PFSK-1 (cell line): ENCODE data around the gene TOE1.

ENCODE experiments used
- FOXP2 ChIP-seq: optimal IDR thresholded peaks from 2 replicates; pipeline ENCODE3; 2011; ENCODE audit warnings: borderline replicate concordance, control low read depth, inconsistent platforms; ENCODE audit not compliant: insufficient read depth; ENCODE audit errors: extremely low read length, extremely low read depth
- POLR2AphosphoS5 ChIP-seq: IDR thresholded peaks from 2 replicates; pipeline ENCODE4 v1.6.1; 2012; ENCODE audit warnings: low read depth, mild to moderate bottlenecking, control low read depth, low read length, moderate library complexity
- REST ChIP-seq, 2 experiments: IDR thresholded peaks; 2 replicates each; pipeline versions ENCODE4 v1.6.1 to v1.8.0; 2011 to 2012; ENCODE audit warnings: low read depth in 2 of 2, low read length in 2 of 2, control low read depth in 1 of 2, inconsistent platforms in 1 of 2, mild to moderate bottlenecking in 1 of 2, moderate library complexity in 1 of 2; ENCODE audit not compliant: insufficient read depth in 1 of 2
- SIN3A ChIP-seq: IDR thresholded peaks from 2 replicates; pipeline ENCODE4 v1.6.1; 2012; ENCODE audit warnings: mild to moderate bottlenecking, low read length, moderate library complexity, borderline replicate concordance; ENCODE audit not compliant: insufficient read depth
- TAF1 ChIP-seq: IDR thresholded peaks from 2 replicates; pipeline ENCODE4 v1.6.1; 2012; ENCODE audit warnings: low read length, control low read depth, borderline replicate concordance; ENCODE audit not compliant: insufficient read depth

The TOE1 gene

DNA sequence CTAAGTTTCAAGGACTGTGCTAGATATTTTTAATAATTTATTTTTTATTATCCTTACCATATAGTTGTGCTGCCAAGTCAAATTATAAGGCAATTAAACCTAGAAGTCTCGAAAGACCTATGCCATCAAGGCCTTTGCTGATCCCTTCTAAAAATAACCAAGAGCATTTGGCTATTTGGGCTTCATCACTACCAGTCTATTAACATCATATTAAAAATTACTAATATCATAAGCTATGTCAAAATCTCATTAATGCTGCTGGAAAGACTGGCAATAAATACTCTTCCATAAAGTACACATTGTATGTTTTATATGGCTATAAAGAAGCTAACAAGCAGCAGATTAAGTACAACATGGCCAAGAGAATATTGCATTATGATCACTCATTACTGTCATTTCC, 43.2 kb downstream of the TOE1 start:
- TF ChIP-seq TAF1: no peak
- TF ChIP-seq SIN3A: no peak
- no peak for TF ChIP-seq FOXP2
- no peak for TF ChIP-seq REST (IDR thresholded peaks at IDR 0.05; ENCODE audit: insufficient read depth in 1 of 2, low read depth in 2 of 2, low read length in 2 of 2)
- no peak for TF ChIP-seq POLR2AphosphoS5

GRCh38 chr1:45385302-45385701, 45.3 kb downstream of the TOE1 start:
- TF ChIP-seq FOXP2: no peak
- no peak for TF ChIP-seq REST (IDR thresholded peaks at IDR 0.05; ENCODE audit: insufficient read depth in 1 of 2, low read depth in 2 of 2, low read length in 2 of 2)
- TF ChIP-seq TAF1: no peak
- TF ChIP-seq SIN3A: no peak
- TF ChIP-seq POLR2AphosphoS5: no peak

GRCh38 chr1:45386219-45386618, 46.2 kb downstream of the TOE1 start:
- no peak for TF ChIP-seq SIN3A
- no peak for TF ChIP-seq POLR2AphosphoS5
